Mucosa of stomach (tissue), 1 donor: ENCODE measurements around the gene BHMT2.

Experiments
- H3K27me3 ChIP-seq: one replicate; pipeline ENCODE4 v1.7.0; 2013; ENCODE audit warnings: mild to moderate bottlenecking, low read length; ENCODE audit not compliant: control insufficient read depth, insufficient read depth
- H3K36me3 ChIP-seq: one replicate; pipeline ENCODE4 v1.7.0; 2013; ENCODE audit warnings: low read length; ENCODE audit not compliant: control insufficient read depth, insufficient read depth
- H3K4me1 ChIP-seq: one replicate; pipeline ENCODE4 v1.7.0; 2013; ENCODE audit warnings: mild to moderate bottlenecking, low read length; ENCODE audit not compliant: control insufficient read depth, insufficient read depth
- H3K4me3 ChIP-seq: one replicate; pipeline ENCODE4 v1.7.0; 2013; ENCODE audit warnings: low read length
- H3K9ac ChIP-seq: one replicate; pipeline ENCODE4 v1.7.0; 2013; ENCODE audit warnings: mild to moderate bottlenecking, low read length, moderate library complexity
- H3K9me3 ChIP-seq: one replicate; pipeline ENCODE4 v1.7.0; 2013; ENCODE audit warnings: mild to moderate bottlenecking, low read length, moderate library complexity; ENCODE audit not compliant: control insufficient read depth
- donor health status: Pancreatic carcinoma.

BHMT2 gene

DNA sequence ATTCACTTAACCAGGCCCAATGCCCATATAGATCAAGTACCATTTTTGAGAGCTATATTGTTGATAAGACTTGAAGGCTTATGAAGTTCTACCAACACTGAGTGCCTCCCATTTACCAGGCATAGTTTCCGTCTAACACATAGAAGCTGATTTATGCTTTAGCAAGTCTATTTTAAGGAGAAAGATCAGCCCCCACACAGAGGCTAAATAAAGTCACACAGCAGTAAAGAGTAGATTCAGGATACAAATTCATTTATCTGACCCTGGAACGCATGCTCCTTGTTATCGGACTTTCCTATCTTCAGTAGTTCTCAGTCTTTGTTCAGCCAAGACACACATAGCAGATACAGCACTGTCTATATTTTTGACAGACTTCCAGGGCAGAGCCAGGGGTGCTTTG is 34.3 kb upstream of the BHMT2 start:
- Histone ChIP-seq H3K9me3 (no peaks in the 10 kb centered on the region), H3K4me3 (no peak overlapping the region), H3K4me1 (no peaks in the 10 kb centered on the region), H3K27me3 (no peaks in the 10 kb centered on the region), H3K36me3 (no peaks in the 10 kb centered on the region), H3K9ac (no peak overlapping the region)

DNA sequence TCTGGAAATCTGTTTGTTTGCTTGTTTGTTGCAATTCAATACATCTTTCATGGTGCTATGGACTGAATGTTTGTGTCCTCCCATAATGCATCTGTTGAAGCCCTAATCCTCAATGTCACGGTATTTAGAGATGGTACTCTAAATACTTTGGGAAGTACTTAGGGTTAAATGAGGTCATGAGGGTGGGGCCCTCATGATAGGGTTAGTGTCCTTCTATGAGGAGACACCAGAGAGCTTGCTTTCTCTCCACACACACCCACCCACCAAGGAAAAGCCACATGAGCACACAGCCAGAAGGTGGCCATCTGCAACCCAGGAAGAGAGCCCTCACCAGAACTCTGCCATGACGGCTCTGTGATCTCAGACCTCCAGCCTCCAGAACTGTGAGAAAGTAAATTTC is 32.8 kb upstream of the BHMT2 start:
- H3K27me3 ChIP-seq = no peaks in the 10 kb centered on the region
- H3K4me1 ChIP-seq = no peaks in the 10 kb centered on the region
- H3K36me3 ChIP-seq = no peaks in the 10 kb centered on the region
- H3K4me3 ChIP-seq = no peak overlapping the region
- H3K9me3 ChIP-seq = no peaks in the 10 kb centered on the region
- no peak overlapping the region for H3K9ac ChIP-seq

DNA sequence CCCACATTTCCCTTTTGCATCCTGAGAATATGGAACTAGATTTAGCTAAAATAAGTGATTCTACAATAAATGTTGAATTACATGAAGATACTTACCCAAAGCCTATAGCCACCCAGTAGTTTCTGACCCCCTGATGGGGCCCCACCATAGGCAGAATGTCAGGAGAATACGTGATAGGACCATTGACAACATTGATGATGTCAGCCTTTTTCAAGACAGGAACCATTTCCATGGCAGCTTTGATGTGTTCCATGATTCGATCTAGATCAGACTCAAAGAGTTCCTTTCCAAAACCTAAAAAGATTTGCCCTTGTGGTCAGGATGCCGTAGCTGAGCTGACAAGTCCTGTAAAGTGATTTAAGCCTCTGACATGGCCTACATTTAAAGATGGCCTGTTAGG is 27.4 kb upstream of the BHMT2 start:
- Histone ChIP-seq H3K27me3 (no peaks in the 10 kb centered on the region), H3K9ac (no peak overlapping the region), H3K36me3 (no peaks in the 10 kb centered on the region), H3K4me1 (no peaks in the 10 kb centered on the region), H3K9me3 (no peaks in the 10 kb centered on the region), H3K4me3 (no peak overlapping the region)

DNA sequence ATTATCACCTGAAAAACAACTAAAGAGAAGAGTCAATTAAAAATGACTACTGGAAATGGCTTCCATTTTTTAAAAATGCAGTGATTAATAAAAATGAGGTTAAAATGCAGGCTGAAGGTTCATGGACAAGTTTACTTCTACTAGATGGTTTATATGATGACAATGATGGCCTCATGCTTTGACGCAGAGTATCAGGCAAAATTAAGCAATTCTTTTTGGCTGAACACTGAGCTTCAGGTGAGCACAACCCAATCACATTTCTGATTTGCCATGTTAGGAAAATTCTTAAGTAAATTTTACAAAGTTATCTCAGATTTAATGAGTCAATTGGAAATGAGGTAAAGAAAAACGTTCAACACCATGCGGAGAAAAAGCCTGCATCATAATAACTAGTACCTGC is 22.4 kb upstream of the BHMT2 start:
- Histone ChIP-seq H3K4me3 (no peak overlapping the region), H3K9me3 (no peaks in the 10 kb centered on the region), H3K9ac (no peak overlapping the region), H3K4me1 (no peaks in the 10 kb centered on the region), H3K27me3 (no peaks in the 10 kb centered on the region), H3K36me3 (no peaks in the 10 kb centered on the region)

DNA sequence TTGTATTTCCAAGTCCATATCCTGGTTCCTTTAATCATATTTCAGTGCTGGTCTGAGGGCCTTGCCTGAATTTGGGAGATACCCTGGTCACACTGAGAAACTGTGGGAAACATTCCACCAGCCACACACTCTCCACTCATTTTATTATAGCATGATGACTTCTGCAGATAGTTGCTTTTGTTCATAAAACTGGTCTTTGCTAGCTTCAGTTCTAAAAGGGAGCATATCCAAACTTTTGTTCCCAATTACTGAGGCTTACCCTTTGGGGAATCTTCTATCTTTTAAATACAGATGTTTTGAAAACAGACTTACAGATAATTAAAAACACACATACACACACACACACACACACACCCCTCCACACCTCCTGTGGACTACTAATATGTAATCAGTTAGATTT is 21.1 kb upstream of the BHMT2 start:
- H3K4me1 ChIP-seq = no peaks in the 10 kb centered on the region
- no peaks in the 10 kb centered on the region for H3K36me3 ChIP-seq
- no peak overlapping the region for H3K4me3 ChIP-seq
- H3K27me3 ChIP-seq = no peaks in the 10 kb centered on the region
- H3K9ac ChIP-seq = no peak overlapping the region
- no peaks in the 10 kb centered on the region for H3K9me3 ChIP-seq

DNA sequence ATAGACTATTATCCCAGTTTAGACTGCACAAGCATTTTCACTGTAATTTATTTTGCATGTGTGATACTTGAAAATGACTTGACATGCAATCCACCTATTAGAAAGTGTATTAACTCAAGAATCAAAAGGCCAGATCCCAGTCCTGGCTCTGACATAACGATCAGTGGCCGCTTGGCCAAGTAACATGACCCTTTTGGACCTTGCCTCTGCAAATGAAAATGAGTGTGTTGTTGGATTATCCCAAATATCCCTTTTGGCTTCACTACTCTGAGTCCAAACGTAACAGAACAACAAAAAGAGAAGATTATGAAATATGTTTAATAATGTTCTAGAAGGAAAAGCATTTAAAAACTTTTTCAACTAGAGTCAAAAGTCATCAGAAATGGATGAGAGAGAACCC is 19.1 kb upstream of the BHMT2 start:
- H3K36me3 ChIP-seq = no peaks in the 10 kb centered on the region
- H3K9ac ChIP-seq = no peak overlapping the region
- H3K9me3 ChIP-seq = no peaks in the 10 kb centered on the region
- H3K4me1 ChIP-seq = no peaks in the 10 kb centered on the region
- no peaks in the 10 kb centered on the region for H3K27me3 ChIP-seq
- no peak overlapping the region for H3K4me3 ChIP-seq

DNA sequence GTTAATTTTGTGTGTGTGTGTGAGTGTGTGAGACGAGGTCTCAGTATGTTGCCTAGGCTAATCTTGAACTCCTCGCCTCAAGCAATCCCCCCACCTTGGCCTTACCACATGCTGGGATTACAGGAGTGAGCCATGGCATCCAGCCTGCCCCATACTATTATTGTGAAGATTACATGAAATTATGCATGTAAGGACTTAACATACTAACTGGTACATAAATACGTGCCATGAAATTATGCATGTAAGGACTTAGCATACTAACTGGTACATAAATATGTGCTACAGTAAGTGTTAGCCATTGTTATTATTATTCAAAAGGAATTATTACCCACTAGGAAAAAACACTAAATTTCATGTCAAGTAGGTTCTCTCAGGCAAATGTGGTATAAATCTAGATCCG is 16.2 kb upstream of the BHMT2 start:
- H3K4me3 ChIP-seq = no peak overlapping the region
- H3K9ac ChIP-seq = no peak overlapping the region
- H3K4me1 ChIP-seq = no peaks in the 10 kb centered on the region
- H3K9me3 ChIP-seq = no peaks in the 10 kb centered on the region
- no peaks in the 10 kb centered on the region for H3K36me3 ChIP-seq
- no peaks in the 10 kb centered on the region for H3K27me3 ChIP-seq

DNA sequence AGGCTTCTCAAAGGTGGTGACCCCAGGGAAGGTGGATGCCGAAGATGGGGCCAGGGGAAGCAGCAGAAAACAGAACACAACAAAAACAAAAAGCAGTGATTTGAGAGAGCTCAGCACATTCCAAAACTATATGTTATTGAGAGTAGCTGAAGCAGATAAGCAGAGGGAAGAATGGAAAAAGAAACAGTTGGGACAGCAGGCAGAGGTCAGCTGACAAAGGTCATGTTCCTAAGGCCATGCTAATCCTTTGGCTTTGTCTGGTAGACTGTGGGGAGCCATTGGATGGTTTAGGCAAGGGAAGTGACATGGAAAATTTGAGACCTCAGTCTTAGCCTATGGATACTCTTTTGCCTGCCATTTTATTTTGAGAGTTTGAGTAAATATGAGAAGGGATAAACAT is 14.6 kb upstream of the BHMT2 start:
- H3K36me3 ChIP-seq = no peaks in the 10 kb centered on the region
- no peaks in the 10 kb centered on the region for H3K27me3 ChIP-seq

DNA sequence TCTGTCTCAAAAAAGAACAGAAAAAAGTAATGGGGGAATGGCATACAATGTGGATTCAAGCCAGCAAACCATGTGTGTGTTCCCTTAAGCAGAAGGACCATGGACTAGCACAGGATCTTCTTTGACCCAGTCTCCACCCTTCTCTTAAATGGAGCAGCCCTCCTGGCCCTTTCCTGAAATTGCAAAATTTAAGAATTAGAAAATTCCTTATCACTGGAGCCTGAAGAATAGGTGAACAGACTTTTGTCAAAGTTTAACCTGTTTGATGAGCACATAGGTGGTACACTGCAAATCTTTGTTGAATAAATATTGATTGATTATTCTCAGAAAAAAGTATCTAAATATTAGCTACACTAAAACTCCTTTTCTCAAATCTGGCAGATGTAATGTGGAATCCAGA is 12.7 kb upstream of the BHMT2 start:
- H3K36me3 ChIP-seq = no peaks in the 10 kb centered on the region
- no peaks in the 10 kb centered on the region for H3K4me1 ChIP-seq
- no peak overlapping the region for H3K4me3 ChIP-seq
- H3K9ac ChIP-seq = no peak overlapping the region
- H3K27me3 ChIP-seq = no peaks in the 10 kb centered on the region
- H3K9me3 ChIP-seq = no peaks in the 10 kb centered on the region

More for the DNA sequence above, 14.6 kb upstream of the BHMT2 start:
- H3K4me3 ChIP-seq = no peak overlapping the region
- H3K4me1 ChIP-seq = no peaks in the 10 kb centered on the region
- H3K9ac ChIP-seq = no peak overlapping the region
- no peaks in the 10 kb centered on the region for H3K9me3 ChIP-seq

DNA sequence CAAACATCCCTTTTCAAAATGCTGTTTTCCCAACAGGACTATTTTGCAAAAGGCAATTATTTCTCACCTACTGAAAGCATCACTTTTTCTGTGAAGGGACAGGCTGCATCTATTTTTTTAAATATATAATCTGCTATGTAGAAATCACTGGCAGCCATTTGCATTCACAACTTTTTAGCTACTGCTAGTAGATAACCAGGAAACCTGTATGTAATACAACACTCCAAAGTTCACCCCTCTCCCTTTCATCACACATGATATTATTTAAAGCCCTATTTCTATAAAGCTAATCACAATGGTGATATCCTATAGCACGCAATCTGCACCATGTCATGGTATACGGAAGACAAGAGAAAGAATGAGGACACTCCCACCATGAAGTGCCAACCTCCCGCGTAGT is 9.9 kb upstream of the BHMT2 start:
- Histone ChIP-seq H3K4me1 (no peaks in the 10 kb centered on the region), H3K9ac (no peak overlapping the region), H3K27me3 (no peaks in the 10 kb centered on the region), H3K9me3 (no peaks in the 10 kb centered on the region), H3K4me3 (no peak overlapping the region), H3K36me3 (no peaks in the 10 kb centered on the region)

DNA sequence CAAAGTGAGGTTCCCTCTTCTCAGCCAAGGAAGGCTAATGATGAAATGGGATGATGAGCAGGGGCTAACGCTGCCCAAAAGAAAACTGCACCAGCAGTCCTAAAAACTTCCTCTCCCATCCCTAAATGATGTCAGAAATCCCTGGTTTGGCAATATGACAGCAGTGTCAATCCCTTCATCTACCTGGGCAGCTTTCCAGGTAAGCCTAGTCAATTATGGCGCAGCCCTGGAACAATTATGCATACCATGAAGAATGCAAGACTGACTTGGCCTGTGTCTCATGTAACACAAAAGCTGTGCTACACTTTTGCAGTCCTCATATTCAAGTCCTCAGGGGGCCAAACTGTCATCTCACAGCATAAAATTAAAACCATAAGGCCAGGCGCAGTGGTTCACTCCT is 7.1 kb upstream of the BHMT2 start:
- no peaks in the 10 kb centered on the region for H3K4me1 ChIP-seq
- H3K4me3 ChIP-seq = no peak overlapping the region
- no peaks in the 10 kb centered on the region for H3K36me3 ChIP-seq
- H3K9ac ChIP-seq = no peak overlapping the region
- no peaks in the 10 kb centered on the region for H3K27me3 ChIP-seq
- H3K9me3 ChIP-seq = no peaks in the 10 kb centered on the region

DNA sequence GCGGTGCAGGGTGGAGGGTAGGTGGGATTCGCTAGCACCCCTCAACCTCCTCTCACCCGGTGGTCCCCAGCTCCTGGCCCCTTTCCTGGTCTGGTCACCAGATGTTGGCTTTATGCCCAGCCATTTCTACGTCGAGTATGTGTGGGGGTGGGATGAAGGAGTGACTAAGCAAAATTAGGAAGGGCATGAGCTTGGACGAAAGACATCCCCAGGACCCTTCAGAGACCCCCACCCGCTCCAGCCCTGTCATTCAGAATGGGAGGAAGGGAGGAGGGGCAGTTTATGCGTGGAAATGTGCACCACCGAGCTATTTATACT is 742 bp downstream of the BHMT2 start:
- Histone ChIP-seq H3K9me3 (peaks cover 4% of the 10 kb centered on the region), H3K9ac (no peak overlapping the region), H3K36me3 (no peaks in the 10 kb centered on the region), H3K27me3 (peaks cover 6% of the 10 kb centered on the region), H3K4me1 (no peaks in the 10 kb centered on the region), H3K4me3 (no peak overlapping the region)

DNA sequence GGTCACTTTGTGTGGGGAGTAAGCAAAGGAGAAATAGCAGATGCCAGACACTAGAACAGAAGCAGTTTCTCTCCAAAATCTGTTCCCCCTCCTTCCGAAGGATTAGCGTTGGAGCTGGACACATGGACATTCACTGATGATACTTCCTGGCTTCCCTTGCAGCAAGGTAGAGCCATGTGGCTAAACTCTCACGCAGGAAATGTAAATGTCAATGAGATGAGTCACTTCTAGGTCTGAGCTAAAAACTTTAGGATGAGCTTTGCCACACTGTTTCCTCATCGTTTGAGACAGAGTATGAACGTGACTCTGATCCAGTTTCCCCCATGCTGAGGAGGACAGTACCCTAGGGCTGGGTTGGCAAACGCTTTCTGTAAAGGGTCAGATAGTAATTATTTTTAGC is 5.1 kb downstream of the BHMT2 start:
- no peaks in the 10 kb centered on the region for H3K36me3 ChIP-seq
- no peak overlapping the region for H3K9ac ChIP-seq
- H3K4me3 ChIP-seq = no peak overlapping the region
- H3K27me3 ChIP-seq = peaks cover 4% of the 10 kb centered on the region
- H3K9me3 ChIP-seq = peaks cover 4% of the 10 kb centered on the region
- no peaks in the 10 kb centered on the region for H3K4me1 ChIP-seq
